CD4-positive, alpha-beta T cell treated with Interferon gamma for 1 hour (primary cell): Measurements from ENCODE around the gene RPS25.
"Not testable (repeated sequence)": the region's sequence is repeated elsewhere in the genome, so short reads cannot be mapped to it uniquely, and the experiment has no call there.

Source experiments
- DNase-seq: peaks from one replicate; pipeline ENCODE4 v3.0.0-alpha.2; 2020

Gene RPS25

GRCh38 chr11:119014209-119014924 lies 3.8 kb downstream of the RPS25 start:
- DNase-seq = no peak

GRCh38 chr11:119012629-119013170 lies 5.4 kb downstream of the RPS25 start:
- no peak for DNase-seq

GRCh38 chr11:119011476-119012053 lies 6.6 kb downstream of the RPS25 start:
- DNase-seq = no peak

- no peak for DNase-seq
These were observed 11.5 kb downstream of the RPS25 start for GRCh38 chr11:119006656-119007055.

GRCh38 chr11:119000906-119001305 lies 17.2 kb downstream of the RPS25 start:
- no peak for DNase-seq

- no peak for DNase-seq
These were observed 19.3 kb downstream of the RPS25 start for GRCh38 chr11:118998822-118999221.

GRCh38 chr11:118998388-118998717 lies 19.8 kb downstream of the RPS25 start:
- no peak for DNase-seq

GRCh38 chr11:118997627-118998387 lies 20.3 kb downstream of the RPS25 start, which contains the start of gene CENATAC:
Gene CENATAC, plus strand, starts transcription at chr11:118998138. Its CDS starts 60 bp downstream, at chr11:118998198.
- DNase-seq = peak; percentile 94

- peak; percentile 11 for DNase-seq
These were observed 21.1 kb downstream of the RPS25 start for GRCh38 chr11:118996926-118997626.

GRCh38 chr11:118991486-118992038 lies 26.6 kb downstream of the RPS25 start:
- DNase-seq = not testable (repeated sequence)

GRCh38 chr11:118988280-118988679 lies 29.9 kb downstream of the RPS25 start:
- DNase-seq = no peak

GRCh38 chr11:118984825-118985224 lies 33.3 kb downstream of the RPS25 start:
- DNase-seq = no peak

GRCh38 chr11:118984337-118984736 lies 33.8 kb downstream of the RPS25 start:
- DNase-seq = not testable (repeated sequence)

- no peak for DNase-seq
These were observed 37.8 kb downstream of the RPS25 start for GRCh38 chr11:118980191-118980881.

GRCh38 chr11:118979434-118979833 lies 38.7 kb downstream of the RPS25 start:
- no peak for DNase-seq

GRCh38 chr11:118975771-118976709 lies 42.1 kb downstream of the RPS25 start:
- no peak for DNase-seq

GRCh38 chr11:118973985-118974384 lies 44.2 kb downstream of the RPS25 start:
- no peak for DNase-seq

- DNase-seq = no peak
These were observed 46.5 kb downstream of the RPS25 start, which contains the start of gene FOXR1 for GRCh38 chr11:118971646-118972045. Gene FOXR1, plus strand, starts transcription at chr11:118971761. Its CDS starts 171 bp downstream, at chr11:118971932.

GRCh38 chr11:118969508-118969907 lies 48.6 kb downstream of the RPS25 start:
- not testable (repeated sequence) for DNase-seq
